Activated naive CD8-positive, alpha-beta T cell (primary cell): Measurements from ENCODE around the gene GGA3.
"Not testable (repeated sequence)": the region's sequence is repeated elsewhere in the genome, so short reads cannot be mapped to it uniquely, and the experiment has no call there.

Source experiments
- H3K27ac Mint-ChIP-seq: one replicate; pipeline ENCODE4 v1.8.0; 2021; ENCODE audit warnings: mixed read lengths
- H3K27me3 Mint-ChIP-seq: one replicate; pipeline ENCODE4 v1.8.0; 2021; ENCODE audit warnings: mixed read lengths
- H3K36me3 Mint-ChIP-seq: one replicate; pipeline ENCODE4 v1.8.0; 2021; ENCODE audit warnings: mixed read lengths
- H3K4me1 Mint-ChIP-seq: one replicate; pipeline ENCODE4 v1.8.0; 2021; ENCODE audit warnings: low read depth, mixed read lengths
- H3K4me3 Mint-ChIP-seq: one replicate; pipeline ENCODE4 v1.8.0; 2021; ENCODE audit warnings: mild to moderate bottlenecking, mixed read lengths
- H3K9me3 Mint-ChIP-seq: one replicate; pipeline ENCODE4 v1.8.0; 2021; ENCODE audit warnings: low read depth, mixed read lengths

The GGA3 gene

GRCh38 chr17:75261336-75262111 is at the start of gene GGA3, which contains the start of gene MRPS7:
GGA3 (minus strand) TSS chr17:75261606; CDS start chr17:75261587, 19 bp downstream.
MRPS7 (plus strand) TSS chr17:75261879; CDS start chr17:75261901, 22 bp downstream.
- peaks cover 7% of the 10 kb centered on the region for H3K36me3 Mint-ChIP-seq
- no peaks in the 10 kb centered on the region for H3K27me3 Mint-ChIP-seq
- H3K4me3 Mint-ChIP-seq = peak within 1 kb of the TSS; percentile 99
- no peaks in the 10 kb centered on the region for H3K9me3 Mint-ChIP-seq
- peaks cover 54% of the 10 kb centered on the region for H3K4me1 Mint-ChIP-seq
- H3K27ac Mint-ChIP-seq = peak within 1 kb of the TSS; percentile 99

GRCh38 chr17:75308732-75309629 is 47.6 kb upstream of the GGA3 start:
- Mint-ChIP-seq H3K27ac (no peak overlapping the region), H3K4me3 (no peak overlapping the region), H3K9me3 (no peaks in the 10 kb centered on the region), H3K36me3 (no peaks in the 10 kb centered on the region), H3K27me3 (no peaks in the 10 kb centered on the region), H3K4me1 (peaks cover 5% of the 10 kb centered on the region)

- Mint-ChIP-seq H3K4me1 (peaks cover 3% of the 10 kb centered on the region), H3K9me3 (no peaks in the 10 kb centered on the region), H3K36me3 (no peaks in the 10 kb centered on the region), H3K27ac (no peak overlapping the region), H3K4me3 (no peak overlapping the region), H3K27me3 (no peaks in the 10 kb centered on the region)
These were observed 46.7 kb upstream of the GGA3 start for GRCh38 chr17:75307957-75308731.

GRCh38 chr17:75301502-75302206 is 40.2 kb upstream of the GGA3 start:
- Mint-ChIP-seq H3K4me3 (no peak overlapping the region), H3K36me3 (no peaks in the 10 kb centered on the region), H3K27ac (no peak overlapping the region), H3K27me3 (no peaks in the 10 kb centered on the region), H3K4me1 (peaks cover 3% of the 10 kb centered on the region), H3K9me3 (no peaks in the 10 kb centered on the region)

GRCh38 chr17:75301049-75301448 is 39.6 kb upstream of the GGA3 start:
- no peaks in the 10 kb centered on the region for H3K27me3 Mint-ChIP-seq
- no peak overlapping the region for H3K27ac Mint-ChIP-seq
- H3K4me3 Mint-ChIP-seq = no peak overlapping the region
- no peaks in the 10 kb centered on the region for H3K9me3 Mint-ChIP-seq
- H3K36me3 Mint-ChIP-seq = no peaks in the 10 kb centered on the region
- H3K4me1 Mint-ChIP-seq = peaks cover 3% of the 10 kb centered on the region

- H3K4me1 Mint-ChIP-seq = peaks cover 6% of the 10 kb centered on the region
- H3K9me3 Mint-ChIP-seq = no peaks in the 10 kb centered on the region
- H3K36me3 Mint-ChIP-seq = no peaks in the 10 kb centered on the region
- no peaks in the 10 kb centered on the region for H3K27me3 Mint-ChIP-seq
- H3K4me3 Mint-ChIP-seq = no peak overlapping the region
- no peak overlapping the region for H3K27ac Mint-ChIP-seq
These were observed 38.9 kb upstream of the GGA3 start for GRCh38 chr17:75300280-75300679.

- Mint-ChIP-seq H3K4me1 (peaks cover 11% of the 10 kb centered on the region), H3K27me3 (no peaks in the 10 kb centered on the region), H3K9me3 (no peaks in the 10 kb centered on the region), H3K27ac (peak overlapping the region; percentile 41), H3K36me3 (no peaks in the 10 kb centered on the region), H3K4me3 (peak overlapping the region; percentile 3)
These were observed 34.1 kb upstream of the GGA3 start for GRCh38 chr17:75295201-75296158.

- not testable (repeated sequence) for H3K27me3 Mint-ChIP-seq, H3K27ac Mint-ChIP-seq, H3K9me3 Mint-ChIP-seq, H3K4me3 Mint-ChIP-seq, H3K36me3 Mint-ChIP-seq
- H3K4me1 Mint-ChIP-seq = peaks cover 20% of the 10 kb centered on the region
These were observed 31.5 kb upstream of the GGA3 start for GRCh38 chr17:75292810-75293448.

- Mint-ChIP-seq H3K27me3 (no peaks in the 10 kb centered on the region), H3K27ac (peak overlapping the region; percentile 100), H3K9me3 (no peaks in the 10 kb centered on the region), H3K4me1 (peaks cover 17% of the 10 kb centered on the region), H3K36me3 (peaks cover 5% of the 10 kb centered on the region), H3K4me3 (peak overlapping the region; percentile 98)
These were observed 28.5 kb upstream of the GGA3 start for GRCh38 chr17:75289832-75290337.

- peaks cover 5% of the 10 kb centered on the region for H3K36me3 Mint-ChIP-seq
- peak within 1 kb of the TSS; percentile 100 for H3K27ac Mint-ChIP-seq
- H3K4me3 Mint-ChIP-seq = peak within 1 kb of the TSS; percentile 98
- H3K9me3 Mint-ChIP-seq = no peaks in the 10 kb centered on the region
- H3K4me1 Mint-ChIP-seq = peaks cover 18% of the 10 kb centered on the region
- no peaks in the 10 kb centered on the region for H3K27me3 Mint-ChIP-seq
These were observed 27.9 kb upstream of the GGA3 start, which contains the start of gene SLC25A19 for GRCh38 chr17:75289115-75289831. SLC25A19 (minus strand) TSS chr17:75289433; CDS start chr17:75286764, 2,669 bp downstream.

- Mint-ChIP-seq H3K4me1 (peaks cover 18% of the 10 kb centered on the region), H3K27ac (peak overlapping the region; percentile 100), H3K9me3 (no peaks in the 10 kb centered on the region), H3K27me3 (no peaks in the 10 kb centered on the region), H3K36me3 (peaks cover 5% of the 10 kb centered on the region), H3K4me3 (peak overlapping the region; percentile 98)
These were observed 27.3 kb upstream of the GGA3 start for GRCh38 chr17:75288770-75289114.

GRCh38 chr17:75288359-75288758 is 27.0 kb upstream of the GGA3 start:
- Mint-ChIP-seq H3K36me3 (peaks cover 5% of the 10 kb centered on the region), H3K9me3 (no peaks in the 10 kb centered on the region), H3K27ac (peak overlapping the region; percentile 100), H3K27me3 (no peaks in the 10 kb centered on the region), H3K4me1 (peaks cover 18% of the 10 kb centered on the region), H3K4me3 (peak overlapping the region; percentile 98)
